H9 (cell line): ENCODE measurements around the gene TTC29. TPM values are rescaled to one million over a fixed set of nuclear protein-coding genes. Genes with fewer than 3 reads are reported as not detected.

Experiments used
- DNase-seq: peaks from one replicate; pipeline ENCODE4 v3.0.0-alpha.2; 2017
- H2AFZ ChIP-seq: one replicate; pipeline ENCODE4 v1.6.1; 2013; ENCODE audit warnings: mild to moderate bottlenecking, low read length, control low read depth, moderate library complexity
- H2AK5ac ChIP-seq: 2 replicates; pipeline ENCODE4 v1.6.1; 2013; ENCODE audit warnings: low read length, control low read depth, mixed read lengths; ENCODE audit not compliant: insufficient read length
- H2BK120ac ChIP-seq: one replicate; pipeline ENCODE4 v1.6.1; 2013; ENCODE audit warnings: low read depth, mild to moderate bottlenecking, low read length, control low read depth, inconsistent platforms; ENCODE audit not compliant: poor library complexity, severe bottlenecking
- H2BK12ac ChIP-seq: 2 replicates; pipeline ENCODE4 v1.6.1; 2013; ENCODE audit warnings: low read length, control low read depth, mixed read lengths, low read depth; ENCODE audit not compliant: insufficient read length
- H2BK15ac ChIP-seq: 2 replicates; pipeline ENCODE4 v1.6.1; 2013; ENCODE audit warnings: low read depth, low read length, control low read depth
- H2BK20ac ChIP-seq: one replicate; pipeline ENCODE4 v1.6.1; 2013; ENCODE audit warnings: low read depth, mild to moderate bottlenecking, low read length, control low read depth, inconsistent platforms; ENCODE audit not compliant: poor library complexity, severe bottlenecking
- H2BK5ac ChIP-seq: 2 replicates; pipeline ENCODE4 v1.6.1; 2013; ENCODE audit warnings: low read length, control low read depth, mixed read lengths; ENCODE audit not compliant: insufficient read length
- H3K14ac ChIP-seq: 2 replicates; pipeline ENCODE4 v1.6.1; 2013; ENCODE audit warnings: low read length, control low read depth; ENCODE audit not compliant: insufficient read depth
- H3K18ac ChIP-seq: 2 replicates; pipeline ENCODE4 v1.6.1; 2013; ENCODE audit warnings: low read depth, mild to moderate bottlenecking, mixed read lengths, low read length, control low read depth; ENCODE audit not compliant: insufficient read length
- H3K23ac ChIP-seq: 2 replicates; pipeline ENCODE4 v1.6.1; 2013; ENCODE audit warnings: low read length, control low read depth, mixed read lengths, low read depth; ENCODE audit not compliant: insufficient read length
- H3K23me2 ChIP-seq: 2 replicates; pipeline ENCODE4 v1.6.1; 2013; ENCODE audit warnings: low read depth, mild to moderate bottlenecking, mixed read lengths, low read length, control low read depth; ENCODE audit not compliant: insufficient read length, poor library complexity, severe bottlenecking
- H3K27ac ChIP-seq: 2 replicates; pipeline ENCODE4 v1.5.1; 2013; ENCODE audit warnings: low read length, control low read depth, mixed read lengths, low read depth; ENCODE audit not compliant: insufficient read length
- H3K27me3 ChIP-seq: 2 replicates; pipeline ENCODE4 v1.6.1; 2013; ENCODE audit warnings: low read length, control low read depth, inconsistent platforms; ENCODE audit not compliant: insufficient read depth
- H3K4ac ChIP-seq: 2 replicates; pipeline ENCODE4 v1.6.1; 2013; ENCODE audit warnings: low read depth, mild to moderate bottlenecking, control low read depth, inconsistent platforms, low read length, moderate library complexity
- H3K4me1 ChIP-seq: 2 replicates; pipeline ENCODE4 v1.6.1; 2013; ENCODE audit warnings: low read length, control low read depth, inconsistent platforms; ENCODE audit not compliant: insufficient read depth
- H3K4me2 ChIP-seq: 2 replicates; pipeline ENCODE4 v1.6.1; 2013; ENCODE audit warnings: low read length, control low read depth, mixed read lengths; ENCODE audit not compliant: insufficient read length, insufficient read depth
- H3K56ac ChIP-seq: 2 replicates; pipeline ENCODE4 v1.6.1; 2013; ENCODE audit warnings: low read depth, mild to moderate bottlenecking, mixed read lengths, low read length, control low read depth; ENCODE audit not compliant: insufficient read length
- H3K79me1 ChIP-seq: 2 replicates; pipeline ENCODE4 v1.6.1; 2013; ENCODE audit warnings: low read depth, mild to moderate bottlenecking, moderate library complexity, low read length, control low read depth, inconsistent platforms; ENCODE audit not compliant: insufficient read depth, poor library complexity, severe bottlenecking
- H3K79me2 ChIP-seq: 2 replicates; pipeline ENCODE4 v1.6.1; 2013; ENCODE audit warnings: low read length, control low read depth, inconsistent platforms; ENCODE audit not compliant: insufficient read depth
- H3K9ac ChIP-seq: 2 replicates; pipeline ENCODE4 v1.6.1; 2013; ENCODE audit warnings: low read length, control low read depth, mixed read lengths; ENCODE audit not compliant: insufficient read length; ENCODE audit errors: extremely low read depth
- H3K9me3 ChIP-seq: one replicate; pipeline ENCODE4 v1.6.1; 2013; ENCODE audit warnings: low read depth, low read length, inconsistent platforms; ENCODE audit not compliant: control insufficient read depth
- H3T11ph ChIP-seq: one replicate; pipeline ENCODE4 v1.6.1; 2013; ENCODE audit warnings: mild to moderate bottlenecking, low read length, control low read depth, inconsistent platforms
- H4K20me1 ChIP-seq: one replicate; pipeline ENCODE4 v1.6.1; 2013; ENCODE audit not compliant: control insufficient read depth, insufficient read length, insufficient read depth
- H4K5ac ChIP-seq: 2 replicates; pipeline ENCODE4 v1.6.1; 2013; ENCODE audit warnings: low read depth, mild to moderate bottlenecking, mixed read lengths, low read length, control low read depth; ENCODE audit not compliant: insufficient read length
- H4K8ac ChIP-seq: replicated peaks from 2 replicates; pipeline ENCODE4 v1.6.1; 2013; ENCODE audit warnings: low read length, control low read depth, mixed read lengths, low read depth; ENCODE audit not compliant: insufficient read length
- H4K91ac ChIP-seq: 2 replicates; pipeline ENCODE4 v1.6.1; 2013; ENCODE audit warnings: low read depth, mild to moderate bottlenecking, moderate library complexity, mixed read lengths, low read length, control low read depth; ENCODE audit not compliant: insufficient read length
- H3K27ac Mint-ChIP-seq, 3 experiments: 2 replicates in 2 of 3; 3 replicates in 1 of 3; pipeline ENCODE4 v1.8.0; 2020 to 2021; ENCODE audit warnings: mixed read lengths in 3 of 3, mild to moderate bottlenecking in 1 of 3, moderate library complexity in 1 of 3
- H3K27me3 Mint-ChIP-seq: 2 replicates; pipeline ENCODE4 v1.8.0; 2021; ENCODE audit warnings: low read depth, mild to moderate bottlenecking, moderate library complexity, mixed read lengths
- H3K36me3 Mint-ChIP-seq, 3 experiments: 2 replicates in 2 of 3; 3 replicates in 1 of 3; pipeline ENCODE4 v1.8.0; 2020 to 2021; ENCODE audit warnings: low read depth in 3 of 3, mixed read lengths in 3 of 3; ENCODE audit not compliant: insufficient read depth in 1 of 3
- H3K4me1 Mint-ChIP-seq, 2 experiments: 2 replicates each; pipeline ENCODE4 v1.8.0; 2020; ENCODE audit warnings: mixed read lengths in 2 of 2
- H3K4me3 Mint-ChIP-seq, 2 experiments: 2 replicates in 1 of 2; 3 replicates in 1 of 2; pipeline ENCODE4 v1.8.0; 2020 to 2021; ENCODE audit warnings: mild to moderate bottlenecking in 2 of 2, mixed read lengths in 2 of 2, moderate library complexity in 1 of 2
- H3K9me3 Mint-ChIP-seq, 2 experiments: 2 replicates in 1 of 2; 3 replicates in 1 of 2; pipeline ENCODE4 v1.8.0; 2020; ENCODE audit warnings: mild to moderate bottlenecking in 2 of 2, mixed read lengths in 2 of 2, moderate library complexity in 1 of 2
- WGBS: extraction: QIAGEN DNeasy Blood & Tissue Kit; methylation state at CpG from one replicate; pipeline ENCODE4 v1.1.7; 2013; ENCODE audit warnings: missing lambda C conversion rate, low lambda C conversion rate, mixed read lengths; ENCODE audit not compliant: insufficient read length; ENCODE audit errors: extremely low coverage; 5-methylcytosine and 5-hydroxymethylcytosine counted together
- total RNA-seq: library from RNA; stranded (reverse); gene quantifications from 2 replicates; pipeline ENCODE4 v1.2.1, GENCODE V29; 2021
- TF ChIP-seq, protein P1 (sequence below): fragments of 200-600 bp; sonication (generic); conservative IDR thresholded peaks from 3 replicates; pipeline ENCODE4 v1.8.0; 2021; ENCODE audit warnings: antibody characterized with exemption, mild to moderate bottlenecking

TTC29 gene
- total RNA-seq, 1 experiment from 2014 or later, result not detected

- H3K79me2 ChIP-seq, result no peaks in the 10 kb centered on the region
- H3K9ac ChIP-seq, result no peak overlapping the region
- H3K36me3 Mint-ChIP-seq, result no peaks in the 10 kb centered on the region
- H4K5ac ChIP-seq, result no peak overlapping the region
- no CpG with 5 or more reads among the region's 4 CpGs for WGBS
- H2BK15ac ChIP-seq, result no peak overlapping the region
- H2BK120ac ChIP-seq, result no peak overlapping the region
- H2BK20ac ChIP-seq, result no peak overlapping the region
- no peak overlapping the region for H4K91ac ChIP-seq
- H3K4me2 ChIP-seq, result no peak overlapping the region
- no peaks in the 10 kb centered on the region for H3K9me3 ChIP-seq
- TF ChIP-seq, protein P1, sequence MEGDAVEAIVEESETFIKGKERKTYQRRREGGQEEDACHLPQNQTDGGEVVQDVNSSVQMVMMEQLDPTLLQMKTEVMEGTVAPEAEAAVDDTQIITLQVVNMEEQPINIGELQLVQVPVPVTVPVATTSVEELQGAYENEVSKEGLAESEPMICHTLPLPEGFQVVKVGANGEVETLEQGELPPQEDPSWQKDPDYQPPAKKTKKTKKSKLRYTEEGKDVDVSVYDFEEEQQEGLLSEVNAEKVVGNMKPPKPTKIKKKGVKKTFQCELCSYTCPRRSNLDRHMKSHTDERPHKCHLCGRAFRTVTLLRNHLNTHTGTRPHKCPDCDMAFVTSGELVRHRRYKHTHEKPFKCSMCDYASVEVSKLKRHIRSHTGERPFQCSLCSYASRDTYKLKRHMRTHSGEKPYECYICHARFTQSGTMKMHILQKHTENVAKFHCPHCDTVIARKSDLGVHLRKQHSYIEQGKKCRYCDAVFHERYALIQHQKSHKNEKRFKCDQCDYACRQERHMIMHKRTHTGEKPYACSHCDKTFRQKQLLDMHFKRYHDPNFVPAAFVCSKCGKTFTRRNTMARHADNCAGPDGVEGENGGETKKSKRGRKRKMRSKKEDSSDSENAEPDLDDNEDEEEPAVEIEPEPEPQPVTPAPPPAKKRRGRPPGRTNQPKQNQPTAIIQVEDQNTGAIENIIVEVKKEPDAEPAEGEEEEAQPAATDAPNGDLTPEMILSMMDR, result no peak
- no peak overlapping the region for H2BK12ac ChIP-seq
- H2AFZ ChIP-seq, result no peak overlapping the region
- H3K56ac ChIP-seq, result no peak overlapping the region
- peaks cover 0 to 7% of the 10 kb centered on the region in 2 experiments; a peak in 2 of 4 replicates for H3K4me1 Mint-ChIP-seq
- no peaks in the 10 kb centered on the region for H3K4me1 ChIP-seq
- no peak overlapping the region for H2BK5ac ChIP-seq
- no peak overlapping the region for H3K27ac Mint-ChIP-seq
- H4K8ac ChIP-seq, result no peak overlapping the region
- no peaks in the 10 kb centered on the region for H3K79me1 ChIP-seq
- H4K20me1 ChIP-seq, result no peaks in the 10 kb centered on the region
- H3K4ac ChIP-seq, result no peak overlapping the region
- H3K27me3 Mint-ChIP-seq, result peaks cover 66% of the 10 kb centered on the region
- no peak overlapping the region for H3K18ac ChIP-seq
- H3K4me3 Mint-ChIP-seq, result no peak overlapping the region
- H3K23me2 ChIP-seq, result no peaks in the 10 kb centered on the region
- no peak for DNase-seq
- peaks cover 3 to 4% of the 10 kb centered on the region in 2 experiments; a peak in 2 of 5 replicates for H3K9me3 Mint-ChIP-seq
- no peak overlapping the region for H3K23ac ChIP-seq
- peaks cover 5% of the 10 kb centered on the region; the same call in 1 of the 2 replicates for H3K27me3 ChIP-seq
- no peak overlapping the region for H3T11ph ChIP-seq
- no peak overlapping the region for H3K27ac ChIP-seq
- no peak overlapping the region for H2AK5ac ChIP-seq
- no peak overlapping the region for H3K14ac ChIP-seq
Observed at GRCh38 chr4:146661367-146661766, 284.3 kb downstream of the TTC29 start.
